Lower leg skin (tissue), 4 donors: ENCODE data around the gene STAB1. TPM values are rescaled to one million over a fixed set of nuclear protein-coding genes. Genes with fewer than 3 reads are reported as not detected.

Experiments used
- DNase-seq, 2 donors: peaks; one replicate each; pipeline ENCODE4 v3.0.0-alpha.2; 2019; ENCODE audit warnings: low spot score in 2 of 2
- H3K4me3 ChIP-seq: fragments of 200-600 bp; sonication (generic); 2 replicates; pipeline ENCODE4 v1.5.1; 2017; ENCODE audit warnings: mild to moderate bottlenecking, low read depth; ENCODE audit not compliant: poor library complexity, severe bottlenecking
- CTCF ChIP-seq, 3 donors: fragments of 450-650 bp; IDR thresholded peaks; one replicate each; pipeline ENCODE4 v1.5.1; 2016; ENCODE audit warnings: antibody characterized with exemption in 3 of 3, mild to moderate bottlenecking in 3 of 3, moderate library complexity in 2 of 3
- POLR2A ChIP-seq, 2 donors: fragments of 450-650 bp; IDR thresholded peaks; one replicate each; pipeline ENCODE4 v1.6.1; 2016 to 2017; ENCODE audit warnings: antibody characterized with exemption in 2 of 2, mild to moderate bottlenecking in 1 of 2, moderate library complexity in 1 of 2
- WGBS, 2 donors: methylation state at CpG; one replicate each; pipeline ENCODE4 v1.1.5; 2018; 5-methylcytosine and 5-hydroxymethylcytosine counted together
- intact Hi-C: fragments of 100-400 bp; cut with DNase I; formaldehyde crosslinking; loops from one replicate; pipeline ENCODE4 v1.15.0; 2023; ENCODE audit warnings: low total_unique reads
- total RNA-seq, 4 donors: library from RNA; depleted of rRNA; stranded (reverse); fragments of >200 nt; gene quantifications; one replicate each; pipeline ENCODE4 v1.1.0, GENCODE V29; 2016

STAB1 gene
- 10 to 100 TPM; 10.1 to 23.9 (median 12.1) TPM for total RNA-seq

DNA sequence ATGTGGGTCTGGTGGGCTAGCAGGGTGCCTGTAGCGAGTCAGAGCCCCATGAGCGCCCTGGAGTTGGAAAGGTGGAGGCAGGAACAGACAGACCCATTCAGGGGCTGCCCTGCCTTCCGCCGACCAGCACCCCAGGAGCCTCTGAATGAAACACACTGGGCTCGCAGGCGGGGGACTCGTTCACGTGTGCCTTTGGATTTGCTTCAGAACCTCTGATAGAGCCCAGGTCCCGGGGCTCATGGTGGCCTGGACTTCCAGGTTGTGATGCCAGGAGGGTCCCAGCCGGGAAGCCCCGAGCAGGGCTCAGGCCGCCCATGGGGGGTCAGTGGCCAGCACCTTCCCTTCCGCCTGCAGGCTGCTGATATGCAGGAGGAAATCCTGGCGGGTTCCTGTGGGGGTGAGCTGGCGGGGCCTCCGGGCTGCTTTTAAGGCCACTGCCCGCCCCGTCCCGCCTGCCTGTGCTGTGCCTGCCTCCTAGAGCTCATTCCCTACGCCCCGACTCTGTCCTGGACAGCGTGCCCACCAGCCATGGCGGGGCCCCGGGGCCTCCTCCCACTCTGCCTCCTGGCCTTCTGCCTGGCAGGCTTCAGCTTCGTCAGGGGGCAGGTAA is at the start of gene STAB1:
Gene STAB1 (plus strand): TSS at position 453 of the 610 bp plus-strand sequence. CDS start 76 bp downstream, at position 529.
- DNase-seq: peak in 1 of 2 donors; percentile 92
- 52 to 58% methylated on average over 21 to 22 of the region's 25 CpGs for WGBS, 2 donors
- intact Hi-C loops: no loop called here
- no peak for TF ChIP-seq CTCF (IDR thresholded peaks at IDR 0.05)
- TF ChIP-seq POLR2A (IDR thresholded peaks at IDR 0.05): no peak
- H3K4me3 ChIP-seq: peak within 1 kb of the TSS; percentile 12

DNA sequence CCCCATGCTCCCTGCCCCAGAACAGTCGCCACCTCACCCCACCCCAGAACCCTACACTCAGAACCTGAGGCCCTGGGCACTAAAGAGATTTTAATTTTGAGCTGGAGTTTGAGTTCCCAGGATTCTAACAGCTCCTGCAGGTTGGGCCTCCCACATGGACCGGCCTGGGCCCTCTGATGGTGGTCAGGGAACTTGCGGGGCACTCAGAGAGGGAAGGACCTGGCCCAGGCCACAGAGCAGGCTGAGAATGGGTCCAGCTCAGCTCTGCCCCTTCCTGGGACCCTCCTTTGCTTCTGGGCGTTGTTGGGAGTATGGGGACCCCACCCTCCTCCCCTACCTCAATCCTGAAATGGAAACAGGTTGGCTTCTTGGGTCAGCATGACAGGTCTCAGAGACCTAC is 49.1 kb upstream of the STAB1 start:
- intact Hi-C loops: no loop called here
- TF ChIP-seq POLR2A (IDR thresholded peaks at IDR 0.05) (no peak), CTCF (IDR thresholded peaks at IDR 0.05) (no peak)
- no peak overlapping the region for H3K4me3 ChIP-seq
- 94 to 96% methylated on average over 4 of the region's 4 CpGs for WGBS, 2 donors
- no peak for DNase-seq

GRCh38 chr3:52446631-52447511 is 48.3 kb upstream of the STAB1 start:
- TF ChIP-seq POLR2A (IDR thresholded peaks at IDR 0.05) (no peak), CTCF (IDR thresholded peaks at IDR 0.05) (peak in 1 of 3 donors; percentile 97)
- no peak for DNase-seq
- no peak overlapping the region for H3K4me3 ChIP-seq
- WGBS, 2 donors: 37 to 40% methylated on average over 13 of the region's 13 CpGs
- intact Hi-C loops: no loop called here

- no peak for DNase-seq
- 78 to 84% methylated on average over 12 of the region's 12 CpGs for WGBS, 2 donors
- no peak for TF ChIP-seq CTCF (IDR thresholded peaks at IDR 0.05)
- TF ChIP-seq POLR2A (IDR thresholded peaks at IDR 0.05): no peak
- intact Hi-C loops: no loop called here
- H3K4me3 ChIP-seq: no peak overlapping the region
Measured at GRCh38 chr3:52447512-52448355, 47.4 kb upstream of the STAB1 start.

DNA sequence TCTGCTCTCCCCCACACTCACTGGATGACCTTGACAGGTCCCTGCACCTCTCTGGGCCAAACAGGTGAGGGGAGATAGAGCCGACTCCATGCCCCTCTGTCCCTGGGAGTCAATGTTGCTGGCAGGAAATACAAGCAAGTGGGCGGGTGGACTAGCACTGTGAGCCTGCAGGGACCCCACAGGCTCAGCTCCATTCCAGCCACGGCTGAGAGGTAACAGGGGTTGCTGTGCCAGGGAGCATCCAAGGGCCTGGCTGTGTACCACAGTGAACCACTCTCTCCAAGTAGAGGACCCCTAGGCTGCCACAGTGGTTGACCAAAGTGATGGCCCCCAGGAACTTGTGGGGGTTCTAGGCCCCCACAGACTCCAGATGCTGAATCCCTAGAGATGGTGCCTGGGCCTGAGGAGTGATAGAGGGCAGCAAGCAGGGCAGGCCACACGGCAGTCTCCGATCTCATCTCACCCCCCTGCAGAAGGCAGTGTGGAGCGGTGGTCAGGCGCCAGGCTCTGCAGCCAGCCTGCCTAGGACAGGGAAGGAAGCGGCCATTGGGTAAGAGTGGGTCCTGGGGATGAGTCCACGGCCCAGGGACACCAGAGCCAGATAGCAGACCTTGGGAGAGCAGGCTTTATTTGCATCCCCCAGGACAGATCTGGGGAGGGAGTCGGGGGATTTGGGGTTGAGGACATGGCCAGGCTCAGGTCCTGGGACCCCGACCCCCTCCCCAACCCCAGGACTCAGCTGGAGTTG is 44.5 kb upstream of the STAB1 start:
- no peak overlapping the region for H3K4me3 ChIP-seq
- no peak for DNase-seq
- 89 to 91% methylated on average over 10 to 11 of the region's 11 CpGs for WGBS, 2 donors
- no peak for TF ChIP-seq POLR2A (IDR thresholded peaks at IDR 0.05)
- intact Hi-C loops: loop anchor here (10.0 kb wide), 1 partner anchor 234 kb away; the partner anchor contains the start of genes GNL3 and PBRM1
